K562 (cell line): ENCODE data around the gene MPV17L2. TPM values are rescaled to one million over a fixed set of nuclear protein-coding genes. Genes with fewer than 3 reads are reported as not detected.

Source experiments
- CCNT2 ChIP-seq: IDR thresholded peaks from 2 replicates; pipeline ENCODE4 v1.6.1; 2011; ENCODE audit warnings: borderline replicate concordance, low read depth, mild to moderate bottlenecking, moderate library complexity, mixed read lengths, low read length; ENCODE audit not compliant: insufficient read length; ENCODE audit errors: extremely low read depth
- ESRRA ChIP-seq: fragments of 450-650 bp; IDR thresholded peaks from 2 replicates; pipeline ENCODE4 v1.6.1; 2014; ENCODE audit warnings: low read depth, mild to moderate bottlenecking, moderate library complexity, borderline replicate concordance
- MGA ChIP-seq: fragments of 450-650 bp; IDR thresholded peaks from 2 replicates; pipeline ENCODE4 v1.6.1; 2016; ENCODE audit warnings: mild to moderate bottlenecking, moderate library complexity
- MYC ChIP-seq, 2 experiments: fragments of 250-450 bp in 1 of 2; sonication (Bioruptor Pico) in 1 of 2; IDR thresholded peaks; 2 replicates each; pipeline versions ENCODE4 v1.5.1 to v1.6.1; 2012 to 2021; ENCODE audit warnings: low read depth in 2 of 2, borderline replicate concordance in 1 of 2, improper control_type of control experiment in 1 of 2, low read length in 1 of 2, mild to moderate bottlenecking in 1 of 2, moderate library complexity in 1 of 2
- POU5F1 ChIP-seq: fragments of 150-350 bp; IDR thresholded peaks from 2 replicates; pipeline ENCODE4 v1.6.1; 2014; ENCODE audit warnings: borderline replicate concordance, low read length, low read depth, mild to moderate bottlenecking; ENCODE audit not compliant: partially characterized antibody
- ZNF407 ChIP-seq: fragments of 450-650 bp; IDR thresholded peaks from 2 replicates; pipeline ENCODE4 v1.6.1; 2016; ENCODE audit warnings: low read depth
- polyA plus RNA-seq, 8 experiments: library from polyadenylated mRNA; depleted of rRNA in 4 of 8; stranded (reverse) in 5 of 8; unstranded in 3 of 8; fragments of >200 nt; fragmentation: Nextera tagmentation in 2 of 8; fragmentation: Illumina TruSeq in 1 of 8; extraction: Ambion mirVana in 2 of 8; extraction: Trizol in 1 of 8; gene quantifications; 2 replicates each; pipeline versions ENCODE4 v1.2.1 to v1.2.3, GENCODE V29; 2011 to 2014; ENCODE audit warnings: inconsistent platforms in 1 of 8, missing spikeins in 1 of 8
- total RNA-seq, 7 experiments: library from RNA; depleted of rRNA in 6 of 7; stranded (reverse); fragments of >200 nt in 6 of 7; fragmentation: Illumina TruSeq in 2 of 7; extraction: Trizol in 2 of 7; gene quantifications; 2 replicates each; pipeline versions ENCODE4 v1.2.1 to v1.2.3, GENCODE V29; 2011 to 2021; ENCODE audit warnings: low replicate concordance in 1 of 7

The MPV17L2 gene
- total and polyA plus RNA-seq, 9 of the 15 experiments (the other 6 are each of a cell fraction or from before 2014, with no cell fraction given): 10.6 to 60.2 (median 28.5) TPM

- TF ChIP-seq MGA: peak; percentile 79
- TF ChIP-seq POU5F1: no peak
- peak; percentile 99 for TF ChIP-seq CCNT2
- peak; percentile 90 for TF ChIP-seq MYC (IDR thresholded peaks at IDR 0.05; ENCODE audit: low read depth, low read length)
- no peak for TF ChIP-seq MYC (CRISPR knock-in tag; IDR thresholded peaks at IDR 0.05; ENCODE audit: borderline replicate concordance, low read depth)
- TF ChIP-seq ZNF407: peak; percentile 62
- peak; percentile 32; the same call in 1 of the 2 replicates for TF ChIP-seq ESRRA
Observed at GRCh38 chr19:18156841-18157464, 36.1 kb upstream of the MPV17L2 start (continued).
